Karpas-422 (cell line): Measurements from ENCODE around the gene IGFN1. TPM values are rescaled to one million over a fixed set of nuclear protein-coding genes. Genes with fewer than 3 reads are reported as not detected.
"Not testable (repeated sequence)": the region's sequence is repeated elsewhere in the genome, so short reads cannot be mapped to it uniquely, and the experiment has no call there.

ENCODE experiments used
- DNase-seq: peaks from one replicate; pipeline ENCODE4 v3.0.0-alpha.2; 2015
- H2AFZ ChIP-seq: fragments of 200-600 bp; sonication (generic); 2 replicates; pipeline ENCODE4 v1.6.1; 2014; ENCODE audit warnings: antibody characterized with exemption, low read length, mixed read lengths
- H3K27ac ChIP-seq: fragments of 200-600 bp; sonication (generic); 2 replicates; pipeline ENCODE4 v1.5.1; 2014; ENCODE audit warnings: mild to moderate bottlenecking, low read length, moderate library complexity
- H3K27me3 ChIP-seq: fragments of 200-600 bp; sonication (generic); 2 replicates; pipeline ENCODE4 v1.6.1; 2014; ENCODE audit warnings: low read length, mixed read lengths
- H3K36me3 ChIP-seq: fragments of 200-600 bp; sonication (generic); 2 replicates; pipeline ENCODE4 v1.6.1; 2014; ENCODE audit warnings: low read length, mixed read lengths; ENCODE audit not compliant: insufficient read depth
- H3K4me1 ChIP-seq: fragments of 200-600 bp; sonication (generic); 2 replicates; pipeline ENCODE4 v1.6.1; 2014; ENCODE audit warnings: mild to moderate bottlenecking, low read length, mixed read lengths
- H3K4me2 ChIP-seq: fragments of 200-600 bp; sonication (generic); 2 replicates; pipeline ENCODE4 v1.6.1; 2014; ENCODE audit warnings: low read length, low read depth, mild to moderate bottlenecking; ENCODE audit not compliant: poor library complexity, severe bottlenecking
- H3K4me3 ChIP-seq: fragments of 200-600 bp; sonication (generic); 2 replicates; pipeline ENCODE4 v1.5.1; 2014; ENCODE audit warnings: mild to moderate bottlenecking, antibody characterized with exemption, low read length, mixed read lengths
- H3K79me2 ChIP-seq: fragments of 200-600 bp; sonication (generic); 2 replicates; pipeline ENCODE4 v1.6.1; 2014; ENCODE audit warnings: mild to moderate bottlenecking, low read length, mixed read lengths
- H3K9ac ChIP-seq: fragments of 200-600 bp; sonication (generic); 2 replicates; pipeline ENCODE4 v1.6.0; 2014; ENCODE audit warnings: low read length
- H3K9me2 ChIP-seq: fragments of 200-600 bp; sonication (generic), shearing (Covaris generic); replicated peaks from 2 replicates; pipeline ENCODE4 v1.6.0; 2014; ENCODE audit warnings: mild to moderate bottlenecking, low read length, moderate library complexity; ENCODE audit not compliant: insufficient read depth
- H3K9me3 ChIP-seq: fragments of 300-700, 200-600 bp; sonication (generic); 2 replicates; pipeline ENCODE4 v1.6.1; 2014; ENCODE audit warnings: low read length, mixed read lengths
- H4K20me1 ChIP-seq: fragments of 200-600 bp; sonication (generic); 2 replicates; pipeline ENCODE4 v1.6.1; 2014; ENCODE audit warnings: mild to moderate bottlenecking, antibody characterized with exemption, low read length, low read depth; ENCODE audit not compliant: insufficient read depth
- total RNA-seq: library from RNA; depleted of rRNA; stranded (reverse); fragments of >200 nt; shearing (Covaris generic); gene quantifications from 2 replicates; pipeline ENCODE4 v1.2.3, GENCODE V29; 2014; ENCODE audit warnings: low replicate concordance

IGFN1 gene
- total RNA-seq, 1 experiment from 2014 or later: not detected

- no peak for DNase-seq
- Histone ChIP-seq H3K9me3 (no peaks in the 10 kb centered on the region), H4K20me1 (no peaks in the 10 kb centered on the region)
These were observed 62.3 kb downstream of the IGFN1 start for GRCh38 chr1:201252944-201253371.

GRCh38 chr1:201253411-201253810 is 62.8 kb downstream of the IGFN1 start:
- Histone ChIP-seq H3K4me3 (no peak overlapping the region), H2AFZ (no peak overlapping the region), H3K9me2 (no peaks in the 10 kb centered on the region), H3K27ac (no peak overlapping the region), H3K27me3 (no peaks in the 10 kb centered on the region), H3K9ac (no peak overlapping the region), H3K79me2 (no peaks in the 10 kb centered on the region), H3K4me2 (no peak overlapping the region), H3K36me3 (no peaks in the 10 kb centered on the region), H3K4me1 (no peaks in the 10 kb centered on the region), H4K20me1 (no peaks in the 10 kb centered on the region), H3K9me3 (no peaks in the 10 kb centered on the region)
- DNase-seq: no peak

More at GRCh38 chr1:201252944-201253371, 62.3 kb downstream of the IGFN1 start:
- no peak overlapping the region for H2AFZ ChIP-seq
- H3K27ac ChIP-seq: no peak overlapping the region
- H3K4me2 ChIP-seq: no peak overlapping the region
- no peak overlapping the region for H3K4me3 ChIP-seq
- no peaks in the 10 kb centered on the region for H3K9me2 ChIP-seq
- no peak overlapping the region for H3K9ac ChIP-seq
- no peaks in the 10 kb centered on the region for H3K79me2 ChIP-seq
- no peaks in the 10 kb centered on the region for H3K27me3 ChIP-seq
- H3K36me3 ChIP-seq: no peaks in the 10 kb centered on the region
- no peaks in the 10 kb centered on the region for H3K4me1 ChIP-seq

- no peaks in the 10 kb centered on the region for H3K4me1 ChIP-seq
- no peak for DNase-seq
- H3K27me3 ChIP-seq: no peaks in the 10 kb centered on the region
- no peak overlapping the region for H2AFZ ChIP-seq
- H3K9ac ChIP-seq: no peak overlapping the region
- no peaks in the 10 kb centered on the region for H3K79me2 ChIP-seq
- no peaks in the 10 kb centered on the region for H3K9me2 ChIP-seq
- H3K4me2 ChIP-seq: no peak overlapping the region
- no peaks in the 10 kb centered on the region for H3K36me3 ChIP-seq
- H4K20me1 ChIP-seq: no peaks in the 10 kb centered on the region
- no peak overlapping the region for H3K4me3 ChIP-seq
- H3K9me3 ChIP-seq: no peaks in the 10 kb centered on the region
- no peak overlapping the region for H3K27ac ChIP-seq
These were observed 63.4 kb downstream of the IGFN1 start for GRCh38 chr1:201253906-201254624.

GRCh38 chr1:201254625-201255478 is 64.2 kb downstream of the IGFN1 start:
- H3K9me2 ChIP-seq: no peaks in the 10 kb centered on the region
- no peaks in the 10 kb centered on the region for H3K79me2 ChIP-seq
- DNase-seq: peak; percentile 78
- H3K9me3 ChIP-seq: no peaks in the 10 kb centered on the region
- H3K27ac ChIP-seq: no peak overlapping the region
- no peaks in the 10 kb centered on the region for H3K36me3 ChIP-seq
- no peaks in the 10 kb centered on the region for H4K20me1 ChIP-seq
- no peak overlapping the region for H3K4me3 ChIP-seq
- no peak overlapping the region for H3K4me2 ChIP-seq
- no peaks in the 10 kb centered on the region for H3K4me1 ChIP-seq
- H3K9ac ChIP-seq: no peak overlapping the region
- no peak overlapping the region for H2AFZ ChIP-seq
- no peaks in the 10 kb centered on the region for H3K27me3 ChIP-seq

GRCh38 chr1:201255479-201256362 is 65.1 kb downstream of the IGFN1 start:
- Histone ChIP-seq H3K27ac (no peak overlapping the region), H2AFZ (no peak overlapping the region), H3K9ac (no peak overlapping the region), H3K4me1 (no peaks in the 10 kb centered on the region), H3K9me3 (no peaks in the 10 kb centered on the region), H3K9me2 (no peaks in the 10 kb centered on the region), H3K79me2 (no peaks in the 10 kb centered on the region), H3K4me2 (no peak overlapping the region), H3K4me3 (no peak overlapping the region), H3K36me3 (no peaks in the 10 kb centered on the region), H3K27me3 (no peaks in the 10 kb centered on the region), H4K20me1 (no peaks in the 10 kb centered on the region)
- no peak for DNase-seq

GRCh38 chr1:201258132-201258531 is 67.5 kb downstream of the IGFN1 start:
- not testable (repeated sequence) for DNase-seq, H3K9me2 ChIP-seq, H3K79me2 ChIP-seq, H3K4me2 ChIP-seq, H3K4me1 ChIP-seq, H2AFZ ChIP-seq, H4K20me1 ChIP-seq, H3K27me3 ChIP-seq, H3K36me3 ChIP-seq, H3K9ac ChIP-seq, H3K27ac ChIP-seq, H3K9me3 ChIP-seq, H3K4me3 ChIP-seq

- Histone ChIP-seq H3K36me3 (no peaks in the 10 kb centered on the region), H3K9ac (no peak overlapping the region), H3K4me3 (no peak overlapping the region), H3K4me1 (no peaks in the 10 kb centered on the region), H3K4me2 (no peak overlapping the region), H3K27me3 (no peaks in the 10 kb centered on the region), H3K9me2 (no peaks in the 10 kb centered on the region), H4K20me1 (no peaks in the 10 kb centered on the region), H2AFZ (no peak overlapping the region), H3K79me2 (no peaks in the 10 kb centered on the region), H3K27ac (no peak overlapping the region), H3K9me3 (no peaks in the 10 kb centered on the region)
- DNase-seq: no peak
These were observed 68.2 kb downstream of the IGFN1 start for GRCh38 chr1:201258763-201259230.
